Adipose tissue (tissue), 3 donors: ENCODE results near the gene SLC16A11. TPM values are rescaled to one million over a fixed set of nuclear protein-coding genes. Genes with fewer than 3 reads are reported as not detected.
"Not testable (repeated sequence)": the region's sequence is repeated elsewhere in the genome, so short reads cannot be mapped to it uniquely, and the experiment has no call there.

ENCODE experiments used
- H3K27ac ChIP-seq: one replicate; pipeline ENCODE4 v1.5.1; 2013; ENCODE audit warnings: low read depth, low read length
- WGBS, 3 donors: extraction: QIAGEN DNeasy Blood & Tissue Kit; methylation state at CpG; one replicate each; pipeline ENCODE4 v1.1.7; 2013; 5-methylcytosine and 5-hydroxymethylcytosine counted together
- polyA plus RNA-seq, 3 donors: library from polyadenylated mRNA; stranded (reverse); fragments of 200-250 nt; gene quantifications; one replicate each; pipeline ENCODE4 v1.2.3, GENCODE V29; 2013
- donor health status: healthy with polysubstance abuse.
- donor health status: Bipolar disorder and iron deficiency.
- donor health status: healthy.

SLC16A11 gene
- polyA plus RNA-seq, 3 donors, result 2.2 to 9.7 (median 2.5) TPM

GRCh38 chr17:6996256-6997011 lies 47.5 kb downstream of the SLC16A11 start:
- H3K27ac ChIP-seq, result no peak overlapping the region
- WGBS, 3 donors, result 65 to 68% (median 67%) methylated on average over 47 to 58 of the region's 58 CpGs

DNA sequence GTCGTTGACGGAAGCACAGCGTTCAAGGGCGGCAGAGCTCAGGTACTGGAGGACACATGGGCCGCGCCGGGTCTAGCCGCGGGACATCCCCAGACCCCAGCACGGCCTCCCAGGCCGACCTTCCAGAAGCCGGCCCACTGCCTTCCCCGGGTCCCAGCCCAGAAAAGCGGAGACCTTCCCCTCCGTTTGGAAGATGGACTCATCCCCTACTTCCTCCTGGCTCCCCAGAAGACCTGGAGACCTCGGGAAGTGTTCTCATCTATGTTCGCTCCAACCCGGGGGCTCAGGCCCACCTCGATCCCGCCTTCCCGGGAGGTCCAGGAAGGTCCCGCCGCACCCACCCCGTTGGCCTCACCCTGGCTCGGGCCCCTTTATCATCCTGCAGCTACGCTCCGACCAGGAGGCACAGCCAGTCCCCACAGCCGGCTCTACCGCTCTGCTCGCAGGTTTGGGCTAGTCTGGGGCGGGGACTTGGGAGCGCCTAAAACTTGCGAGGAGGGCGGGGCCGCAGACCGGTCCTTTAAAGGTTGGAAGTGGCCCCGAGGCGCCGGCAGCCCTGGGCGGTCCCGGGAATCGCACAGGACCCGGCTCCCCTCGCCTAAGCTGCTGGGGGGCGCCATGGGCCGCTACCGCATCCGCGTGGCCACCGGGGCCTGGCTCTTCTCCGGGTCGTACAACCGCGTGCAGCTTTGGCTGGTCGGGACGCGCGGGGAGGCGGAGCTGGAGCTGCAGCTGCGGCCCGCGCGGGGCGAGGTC lies 48.2 kb downstream of the SLC16A11 start, which contains the start of gene ALOX12:
Gene ALOX12 (plus strand): TSS at position 550 of the 756 bp plus-strand sequence. CDS start 69 bp downstream, at position 619.
- no peak within 1 kb of the TSS for H3K27ac ChIP-seq
- 15 to 32% (median 26%) methylated on average over 56 to 64 of the region's 64 CpGs for WGBS, 3 donors

DNA sequence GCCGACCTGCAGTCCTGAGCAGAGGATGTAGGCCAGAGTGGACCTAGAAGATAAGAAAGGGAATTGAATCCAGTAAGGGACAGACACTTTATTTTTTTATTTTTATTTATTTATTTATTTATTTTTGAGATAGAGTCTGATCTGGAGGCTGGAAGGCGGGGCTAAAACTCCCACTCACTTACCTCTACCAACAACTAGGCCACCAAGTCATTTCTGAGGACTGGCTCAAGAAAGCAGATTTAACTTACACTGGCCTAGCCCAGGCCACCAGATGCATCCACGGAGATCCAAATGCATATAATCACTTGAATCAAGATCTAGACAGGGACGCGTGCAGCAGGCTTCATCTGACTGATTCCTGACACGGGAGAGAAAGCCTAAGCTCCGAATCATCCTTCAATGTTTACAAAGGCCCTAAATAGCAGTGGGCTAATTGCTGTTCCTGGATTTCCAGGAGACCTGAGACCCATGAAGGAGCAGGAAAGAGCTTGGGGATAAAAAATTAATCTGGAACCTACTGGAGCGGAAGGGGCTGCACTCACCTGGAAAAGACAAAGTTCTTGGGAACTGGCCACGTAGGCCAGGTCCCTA lies 49.1 kb downstream of the SLC16A11 start:
- 88 to 91% (median 91%) methylated on average over 9 of the region's 9 CpGs for WGBS, 3 donors
- H3K27ac ChIP-seq, result no peak overlapping the region

- 77 to 85% (median 80%) methylated on average over 10 of the region's 10 CpGs for WGBS, 3 donors
These were observed 49.7 kb downstream of the SLC16A11 start for GRCh38 chr17:6994118-6994598.

DNA sequence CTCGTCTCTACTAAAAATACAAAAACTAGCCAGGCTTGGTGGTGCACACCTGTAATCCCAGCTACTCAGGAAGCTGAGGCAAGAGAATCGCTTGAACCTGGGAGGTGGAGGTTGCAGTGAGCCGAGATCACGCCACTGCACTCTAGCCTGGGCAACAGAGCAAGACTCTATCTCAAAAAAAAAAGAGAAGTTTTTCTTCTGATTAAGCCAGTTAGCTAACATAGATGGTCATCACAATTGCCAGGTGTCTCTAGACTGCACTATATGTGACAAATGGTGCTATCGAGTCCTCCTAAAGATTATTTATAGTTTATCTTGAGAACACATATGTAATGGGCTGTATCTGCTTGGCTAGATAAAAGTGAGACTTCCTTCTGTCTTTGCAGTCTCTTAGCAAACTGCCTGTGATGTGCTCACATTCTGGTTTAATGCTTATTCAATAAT lies 50.3 kb downstream of the SLC16A11 start:
- 63 to 79% (median 72%) methylated on average over 5 of the region's 5 CpGs for WGBS, 3 donors
- H3K27ac ChIP-seq, result not testable (repeated sequence)

More at GRCh38 chr17:6994118-6994598, 49.7 kb downstream of the SLC16A11 start:
- H3K27ac ChIP-seq, result no peak overlapping the region

Other genes starting within 250 kb of the SLC16A11 start
- gene TEKT1, start 212.4 kb downstream of the SLC16A11 start, polyA plus RNA-seq, result not detected
- gene ALOX12, start 48.0 kb downstream of the SLC16A11 start, polyA plus RNA-seq, result under 1 TPM in 1 of 3 donors, not detected in 2; 0.13 TPM
- gene RNASEK, start 31.5 kb downstream of the SLC16A11 start, polyA plus RNA-seq, result 100 to 1,000 TPM; 133 to 384 (median 349) TPM
- gene BCL6B, start 21.0 kb downstream of the SLC16A11 start, polyA plus RNA-seq, result 10 to 100 TPM in 2 of 3 donors, 1 to 10 TPM in 1; 3.1 to 23.0 (median 16.6) TPM
- 1 to 10 TPM in 2 of 3 donors, under 1 TPM in 1; 0.89 to 2.4 (median 1.8) TPM for gene SLC16A13, start 8.1 kb downstream of the SLC16A11 start, polyA plus RNA-seq
- 10 to 100 TPM in 1 of 3 donors, 1 to 10 TPM in 2; 1.3 to 16.1 (median 8.8) TPM for gene CLEC10A, start 36.2 kb upstream of the SLC16A11 start, polyA plus RNA-seq
- 1 to 10 TPM in 2 of 3 donors, under 1 TPM in 1; 0.37 to 4.3 (median 1.9) TPM for gene ASGR2, start 70.7 kb upstream of the SLC16A11 start, polyA plus RNA-seq
- gene ASGR1, start 135.3 kb upstream of the SLC16A11 start, polyA plus RNA-seq, result 1 to 10 TPM; 1.0 to 3.4 (median 2.5) TPM
- gene DLG4, start 175.7 kb upstream of the SLC16A11 start, polyA plus RNA-seq, result 10 to 100 TPM in 1 of 3 donors, 1 to 10 TPM in 2; 3.3 to 26.3 (median 5.5) TPM
- gene ACADVL, start 175.8 kb upstream of the SLC16A11 start, polyA plus RNA-seq, result 100 to 1,000 TPM; 563 to 988 (median 674) TPM
- 10 to 100 TPM in 2 of 3 donors, 1 to 10 TPM in 1; 9.9 to 31.3 (median 17.2) TPM for gene DVL2, start 190.4 kb upstream of the SLC16A11 start, polyA plus RNA-seq
- 10 to 100 TPM; 11.5 to 29.4 (median 24.4) TPM for gene PHF23, start 195.4 kb upstream of the SLC16A11 start, polyA plus RNA-seq
- gene GABARAP, start 198.4 kb upstream of the SLC16A11 start, polyA plus RNA-seq, result 1,000 to 10,000 TPM in 1 of 3 donors, 100 to 1,000 TPM in 2; 485 to 1,093 (median 668) TPM
- gene CTDNEP1, start 207.6 kb upstream of the SLC16A11 start, polyA plus RNA-seq, result 10 to 100 TPM; 53.1 to 94.1 (median 91.8) TPM
- gene ELP5, start 208.1 kb upstream of the SLC16A11 start, polyA plus RNA-seq, result 10 to 100 TPM; 19.0 to 64.1 (median 40.3) TPM
- gene CLDN7, start 218.4 kb upstream of the SLC16A11 start, polyA plus RNA-seq, result 10 to 100 TPM in 1 of 3 donors, 1 to 10 TPM in 2; 4.8 to 88.9 (median 6.7) TPM
- gene SLC2A4, start 237.6 kb upstream of the SLC16A11 start, polyA plus RNA-seq, result 10 to 100 TPM; 10.2 to 41.8 (median 31.4) TPM